Esophagus squamous epithelium (tissue), 4 donors: ENCODE measurements around the gene NRXN3.

Source experiments
- POLR2A ChIP-seq, 4 donors: fragments of 450-650 bp; IDR thresholded peaks; one replicate each; pipeline ENCODE4 v1.6.1; 2017; ENCODE audit warnings: antibody characterized with exemption in 4 of 4, mild to moderate bottlenecking in 4 of 4, moderate library complexity in 3 of 4
- TF ChIP-seq, protein P1 (sequence below), 6 experiments: fragments of 450-650 bp in 4 of 6; fragments of 200-600 bp in 2 of 6; sonication (generic) in 2 of 6; IDR thresholded peaks; one replicate each; pipeline ENCODE4 v1.5.1; 2016 to 2019; ENCODE audit warnings: antibody characterized with exemption in 6 of 6, mild to moderate bottlenecking in 4 of 6, moderate library complexity in 4 of 6

- TF ChIP-seq, protein P1, sequence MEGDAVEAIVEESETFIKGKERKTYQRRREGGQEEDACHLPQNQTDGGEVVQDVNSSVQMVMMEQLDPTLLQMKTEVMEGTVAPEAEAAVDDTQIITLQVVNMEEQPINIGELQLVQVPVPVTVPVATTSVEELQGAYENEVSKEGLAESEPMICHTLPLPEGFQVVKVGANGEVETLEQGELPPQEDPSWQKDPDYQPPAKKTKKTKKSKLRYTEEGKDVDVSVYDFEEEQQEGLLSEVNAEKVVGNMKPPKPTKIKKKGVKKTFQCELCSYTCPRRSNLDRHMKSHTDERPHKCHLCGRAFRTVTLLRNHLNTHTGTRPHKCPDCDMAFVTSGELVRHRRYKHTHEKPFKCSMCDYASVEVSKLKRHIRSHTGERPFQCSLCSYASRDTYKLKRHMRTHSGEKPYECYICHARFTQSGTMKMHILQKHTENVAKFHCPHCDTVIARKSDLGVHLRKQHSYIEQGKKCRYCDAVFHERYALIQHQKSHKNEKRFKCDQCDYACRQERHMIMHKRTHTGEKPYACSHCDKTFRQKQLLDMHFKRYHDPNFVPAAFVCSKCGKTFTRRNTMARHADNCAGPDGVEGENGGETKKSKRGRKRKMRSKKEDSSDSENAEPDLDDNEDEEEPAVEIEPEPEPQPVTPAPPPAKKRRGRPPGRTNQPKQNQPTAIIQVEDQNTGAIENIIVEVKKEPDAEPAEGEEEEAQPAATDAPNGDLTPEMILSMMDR (IDR thresholded peaks at IDR 0.05): no peak
- no peak for TF ChIP-seq POLR2A (IDR thresholded peaks at IDR 0.05)
These were observed 1711.1 kb downstream of the NRXN3 start for GRCh38 chr14:79881299-79881698.
